H7 (cell line): ENCODE measurements around the gene SH3GL2. TPM values are rescaled to one million over a fixed set of nuclear protein-coding genes. Genes with fewer than 3 reads are reported as not detected.

Experiments
- DNase-seq: peaks from one replicate; pipeline ENCODE4 v3.0.0; 2012
- H3K27me3 ChIP-seq: 2 replicates; pipeline ENCODE4 v1.6.0; 2011; ENCODE audit warnings: mild to moderate bottlenecking, low read length; ENCODE audit not compliant: control insufficient read depth, insufficient read depth
- H3K36me3 ChIP-seq: replicated peaks from 2 replicates; pipeline ENCODE4 v1.5.1; 2011; ENCODE audit warnings: low read length; ENCODE audit not compliant: control insufficient read depth, insufficient read depth
- H3K4me3 ChIP-seq: 2 replicates; pipeline ENCODE4 v1.5.1; 2011; ENCODE audit warnings: low read depth, mild to moderate bottlenecking, control low read depth, low read length, moderate library complexity; ENCODE audit not compliant: insufficient read depth
- total RNA-seq: library from RNA; depleted of rRNA; stranded (reverse); fragments of >200 nt; shearing (Covaris generic); gene quantifications from 2 replicates; pipeline ENCODE4 v1.2.3, GENCODE V29; 2014; rRNA removed

Gene SH3GL2
- total RNA-seq = 0.67 and 0.80 TPM in 2 replicates

DNA sequence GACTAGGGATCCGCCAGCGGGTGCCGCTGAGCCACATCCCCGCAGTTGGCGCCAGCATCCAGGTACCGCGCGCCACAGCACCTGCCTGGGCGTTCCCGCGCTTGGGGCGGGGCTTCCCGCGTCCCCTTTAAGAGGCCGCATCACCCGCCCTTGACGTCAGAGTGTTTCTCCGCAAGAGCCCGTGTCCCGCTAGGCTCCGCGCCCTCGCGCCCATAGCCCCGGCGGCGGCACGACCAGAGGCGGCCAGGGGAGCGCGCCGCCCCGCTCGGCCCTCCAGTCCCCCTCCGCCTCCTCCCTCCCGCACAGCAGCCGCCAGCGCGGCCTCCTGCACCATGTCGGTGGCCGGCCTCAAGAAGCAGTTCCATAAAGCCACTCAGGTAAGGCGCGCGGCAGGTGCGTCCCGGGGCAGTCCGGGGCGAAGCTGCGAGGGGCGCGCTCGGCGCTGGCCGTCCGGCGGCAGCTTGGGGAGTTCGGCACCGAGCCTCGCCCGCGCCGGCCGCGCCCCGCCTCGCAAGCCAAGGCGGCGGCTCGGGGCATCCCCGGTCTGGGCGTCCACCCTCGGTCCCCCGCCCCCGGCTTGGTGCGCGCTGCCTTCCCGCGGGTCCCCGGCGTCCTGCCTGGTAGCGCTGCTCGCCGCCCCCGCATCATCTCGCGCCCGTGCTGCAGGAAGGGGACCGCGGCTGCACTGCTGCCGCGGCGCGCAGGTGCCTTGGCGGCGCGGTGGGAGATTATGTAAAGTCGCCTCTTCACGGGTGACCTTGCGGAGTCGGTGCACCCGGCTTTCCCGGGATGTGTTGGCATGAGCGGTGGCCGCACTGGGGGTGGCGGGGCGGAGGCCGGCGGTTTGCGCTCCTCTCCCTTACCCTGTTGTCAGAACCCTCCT lies at the start of gene SH3GL2:
TSS of gene SH3GL2 (plus strand) at position 156 of the 883 bp plus-strand sequence.
- DNase-seq = peak; percentile 91
- peak within 1 kb of the TSS; percentile 55 for H3K4me3 ChIP-seq
- H3K27me3 ChIP-seq = peaks cover 45% of the 10 kb centered on the region
- H3K36me3 ChIP-seq = no peaks in the 10 kb centered on the region

DNA sequence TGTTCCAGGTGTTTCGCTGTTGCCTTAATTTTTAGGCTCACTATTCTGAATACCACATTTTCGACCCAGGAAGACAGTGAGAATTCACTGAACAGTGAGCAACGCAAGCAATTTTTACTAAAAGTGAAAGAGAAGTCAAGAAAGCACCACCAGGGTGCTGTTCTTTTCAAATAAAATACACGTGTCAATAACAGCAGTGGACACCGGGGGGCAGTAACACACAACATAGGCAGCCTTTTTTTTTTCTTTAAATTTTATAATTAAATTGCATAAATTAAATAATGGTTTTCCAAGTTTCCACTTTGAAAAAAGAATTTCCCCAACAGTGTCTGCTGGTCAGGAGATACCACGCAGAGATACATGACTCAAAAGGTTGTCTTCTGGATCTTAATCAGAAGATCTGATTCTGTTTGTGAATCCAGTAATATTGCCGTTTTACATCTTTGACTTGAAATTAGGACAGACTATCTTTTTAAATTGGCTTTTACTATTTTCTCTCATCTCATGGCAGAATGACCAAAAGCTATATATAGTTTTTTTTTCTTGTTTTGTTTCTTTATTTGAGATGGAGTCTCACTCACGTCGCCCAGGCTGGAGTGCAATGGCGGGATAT lies 47.1 kb upstream of the SH3GL2 start:
- H3K27me3 ChIP-seq = no peaks in the 10 kb centered on the region
- no peaks in the 10 kb centered on the region for H3K36me3 ChIP-seq
- H3K4me3 ChIP-seq = no peak overlapping the region
- DNase-seq = peak; percentile 51

DNA sequence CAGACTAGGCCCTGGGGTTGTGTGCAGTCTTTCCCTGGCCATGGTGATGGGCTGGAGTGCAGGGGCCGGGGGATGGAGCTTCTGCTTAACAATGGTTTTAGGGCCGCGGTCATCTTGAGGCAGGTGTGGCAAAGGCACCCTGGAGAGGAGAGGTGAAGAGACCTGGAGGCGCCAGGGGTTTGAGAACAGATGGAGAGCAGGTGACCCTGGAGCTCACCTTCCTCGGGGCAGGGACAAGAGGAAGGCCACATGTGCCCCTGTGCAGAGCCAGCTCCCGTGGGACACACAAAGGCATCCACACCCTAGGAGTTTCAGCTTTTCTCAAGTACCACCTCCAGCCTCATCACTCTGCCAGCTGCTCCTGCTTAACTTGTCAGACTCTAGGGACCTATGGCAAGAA lies 46.4 kb upstream of the SH3GL2 start:
- Histone ChIP-seq H3K4me3 (no peak overlapping the region), H3K27me3 (no peaks in the 10 kb centered on the region), H3K36me3 (no peaks in the 10 kb centered on the region)
- DNase-seq = no peak

DNA sequence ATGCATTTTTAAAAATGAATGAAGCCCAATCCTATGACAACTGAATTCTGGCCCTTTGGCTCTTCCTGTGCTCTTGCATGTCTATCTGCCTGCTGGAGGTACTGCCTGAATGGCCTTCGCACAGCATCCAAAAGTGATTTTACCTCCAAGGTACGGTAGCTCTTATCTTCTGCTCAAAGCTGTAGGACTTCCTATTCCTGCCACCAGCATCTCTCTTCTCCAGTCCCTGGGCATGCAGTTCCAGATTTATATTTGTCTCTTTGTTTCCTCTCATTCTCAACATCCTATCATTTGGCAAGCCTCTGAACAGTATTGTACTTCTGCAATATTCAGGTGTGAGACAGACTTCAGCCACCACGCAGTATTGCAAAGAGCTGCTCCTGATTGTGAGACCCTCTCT lies 43.7 kb upstream of the SH3GL2 start:
- no peak for DNase-seq
- no peaks in the 10 kb centered on the region for H3K27me3 ChIP-seq
- H3K4me3 ChIP-seq = no peak overlapping the region
- H3K36me3 ChIP-seq = no peaks in the 10 kb centered on the region

DNA sequence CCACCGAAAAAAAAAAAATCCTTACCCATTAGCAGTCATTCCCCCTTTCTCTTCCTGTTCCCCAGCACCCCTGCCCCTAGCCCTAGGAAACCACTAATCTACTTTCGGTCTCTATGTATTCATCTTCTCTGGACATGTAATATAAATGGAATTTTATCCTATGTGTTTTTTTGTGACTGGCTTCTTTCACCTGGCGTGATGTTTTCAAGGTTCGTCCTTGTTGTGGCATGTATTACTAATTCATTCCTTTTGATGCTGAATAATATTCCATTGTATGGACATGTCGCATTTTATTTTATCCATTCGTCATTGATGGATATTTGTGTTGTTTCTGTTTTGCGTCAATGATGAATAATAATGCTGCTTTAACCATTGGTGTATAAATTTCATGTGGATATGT lies 42.8 kb upstream of the SH3GL2 start:
- DNase-seq = no peak
- Histone ChIP-seq H3K4me3 (no peak overlapping the region), H3K36me3 (no peaks in the 10 kb centered on the region), H3K27me3 (no peaks in the 10 kb centered on the region)

DNA sequence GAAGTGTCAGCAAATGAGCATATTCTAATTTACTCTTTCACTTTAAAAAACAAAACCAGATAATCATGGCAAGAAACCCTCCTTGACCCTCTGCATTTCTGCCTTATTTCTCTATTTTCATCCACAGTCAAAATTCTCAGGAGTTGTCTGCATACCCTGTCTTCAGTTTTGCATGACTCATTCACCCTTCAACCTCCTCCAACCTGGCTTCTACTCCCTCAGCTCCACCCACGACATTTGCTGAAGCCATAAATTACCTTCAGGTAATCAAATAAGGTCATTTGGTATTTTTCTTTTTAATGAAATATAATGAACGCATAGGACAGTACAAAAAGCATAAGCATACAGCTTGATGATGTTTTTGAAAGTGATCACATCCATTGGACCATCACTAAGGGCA lies 27.8 kb upstream of the SH3GL2 start:
- H3K27me3 ChIP-seq = no peaks in the 10 kb centered on the region
- DNase-seq = no peak
- H3K36me3 ChIP-seq = no peaks in the 10 kb centered on the region
- no peak overlapping the region for H3K4me3 ChIP-seq

DNA sequence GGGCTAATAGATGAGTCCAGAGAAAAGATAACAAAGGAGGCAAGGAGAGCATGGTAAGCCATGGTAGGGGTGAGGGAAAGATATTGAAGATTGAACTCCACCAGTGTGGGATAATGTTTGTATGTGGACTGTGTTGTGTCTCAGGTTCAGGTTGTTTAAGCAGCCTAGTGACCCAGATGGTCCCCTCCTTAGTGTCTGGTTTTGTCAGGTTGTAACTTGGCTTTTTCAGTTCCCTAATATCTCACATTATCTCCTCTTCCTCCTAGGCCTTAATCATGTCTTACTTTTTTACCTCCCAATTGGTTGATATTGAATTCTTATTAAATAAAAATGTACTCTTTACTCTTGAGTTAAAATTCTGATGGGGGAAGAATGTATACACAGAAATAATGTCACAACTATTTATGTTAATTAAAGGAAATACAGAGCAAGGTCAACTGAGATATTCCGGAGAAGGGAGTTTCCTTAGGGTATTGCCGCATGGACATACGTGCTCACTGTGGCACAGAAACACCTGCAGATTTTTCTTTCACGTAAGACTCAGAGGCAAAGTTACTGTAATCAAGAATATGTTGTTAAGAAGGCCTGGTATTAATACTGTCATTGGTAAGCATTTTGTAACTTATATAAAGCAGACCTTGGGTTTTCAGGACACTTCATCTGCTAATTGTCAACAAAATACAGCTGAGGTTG lies 23.4 kb upstream of the SH3GL2 start:
- H3K4me3 ChIP-seq = no peak overlapping the region
- DNase-seq = no peak

DNA sequence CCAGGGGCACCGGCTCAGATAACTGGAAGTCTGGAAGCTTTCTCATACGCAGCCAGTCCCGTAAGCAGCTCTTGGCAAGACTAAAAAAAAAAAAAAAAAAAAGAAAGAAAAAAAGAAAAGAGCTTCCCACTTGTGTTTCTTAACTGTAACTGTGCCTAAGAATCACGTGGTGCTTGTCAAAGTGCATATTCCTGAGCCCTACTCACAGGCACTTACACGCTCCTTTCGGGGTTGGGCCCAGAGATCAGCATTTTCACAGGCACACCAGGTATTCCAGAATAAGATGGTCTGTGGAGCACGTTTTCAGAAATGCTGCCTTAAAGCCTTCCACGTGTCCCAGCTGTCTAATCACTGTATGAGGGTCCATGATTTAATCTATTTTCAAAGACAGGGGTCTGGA lies 22.6 kb upstream of the SH3GL2 start:
- no peak overlapping the region for H3K4me3 ChIP-seq
- DNase-seq = no peak
- no peaks in the 10 kb centered on the region for H3K36me3 ChIP-seq
- no peaks in the 10 kb centered on the region for H3K27me3 ChIP-seq

More for the DNA sequence above, 23.4 kb upstream of the SH3GL2 start:
- H3K27me3 ChIP-seq = no peaks in the 10 kb centered on the region
- H3K36me3 ChIP-seq = no peaks in the 10 kb centered on the region

DNA sequence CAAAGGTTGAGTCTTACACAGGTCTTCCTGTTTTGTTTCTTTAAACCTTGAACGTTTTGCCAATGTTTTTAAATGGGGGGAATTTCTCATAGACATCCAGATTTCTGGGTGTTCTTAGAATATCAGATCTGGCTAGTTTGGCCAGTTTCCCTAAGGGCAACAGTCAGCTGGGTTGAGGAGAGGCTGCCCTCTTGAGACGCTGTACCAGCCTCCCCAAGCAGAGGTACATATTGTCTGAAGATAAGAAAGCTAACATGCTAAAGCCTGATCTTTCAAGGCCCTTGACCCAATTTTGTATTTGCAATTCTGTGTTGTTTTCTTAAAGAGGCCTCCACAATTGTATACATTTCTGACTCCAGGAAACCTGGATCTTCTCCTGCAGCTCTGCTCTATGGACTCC lies 21.9 kb upstream of the SH3GL2 start:
- Histone ChIP-seq H3K36me3 (no peaks in the 10 kb centered on the region), H3K4me3 (no peak overlapping the region)
- no peak for DNase-seq

DNA sequence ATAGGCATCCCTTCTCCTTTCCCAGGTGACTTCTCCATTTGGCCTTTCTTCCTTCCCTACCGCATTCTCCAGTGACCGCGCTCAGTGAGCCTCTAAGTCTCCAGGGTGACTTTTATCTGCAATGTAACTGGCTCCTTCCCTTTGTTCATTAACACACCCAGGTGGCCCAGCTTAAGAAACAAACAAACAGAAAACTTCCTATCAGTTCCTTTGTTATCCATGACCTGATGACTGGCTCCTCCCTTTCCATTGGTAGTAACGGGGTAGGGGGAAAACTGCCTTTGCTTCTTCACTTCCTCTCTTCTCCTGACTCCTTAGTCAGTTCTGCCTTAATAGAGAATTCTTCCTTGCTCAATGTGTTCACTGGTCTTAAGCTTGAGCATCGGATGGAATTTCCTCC lies 7.0 kb upstream of the SH3GL2 start:
- Histone ChIP-seq H3K27me3 (peaks cover under 1% of the 10 kb centered on the region; the same call in 1 of the 2 replicates), H3K4me3 (no peak overlapping the region), H3K36me3 (no peaks in the 10 kb centered on the region)
- peak; percentile 49 for DNase-seq

More for the DNA sequence above, 21.9 kb upstream of the SH3GL2 start:
- H3K27me3 ChIP-seq = no peaks in the 10 kb centered on the region

DNA sequence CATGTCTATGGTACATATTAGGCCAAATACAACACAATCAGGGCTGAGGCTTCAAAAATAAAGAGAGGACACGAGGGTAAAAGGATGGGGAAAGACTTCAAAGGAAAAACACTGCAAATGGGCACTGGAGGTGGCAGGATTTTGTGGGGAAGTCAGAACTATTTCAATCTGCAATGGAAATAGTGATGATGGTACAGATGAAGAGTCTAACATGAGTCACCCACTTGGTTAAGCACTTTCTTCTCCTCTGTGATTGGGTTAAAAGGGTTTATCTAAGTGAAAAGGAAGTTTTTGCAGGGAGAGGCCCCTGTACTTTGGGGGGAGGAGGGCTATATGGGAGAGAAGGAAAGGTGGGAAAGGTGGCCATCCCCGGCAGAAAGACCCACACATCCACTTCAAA lies 4.5 kb upstream of the SH3GL2 start:
- Histone ChIP-seq H3K27me3 (peaks cover 23% of the 10 kb centered on the region), H3K4me3 (no peak overlapping the region), H3K36me3 (no peaks in the 10 kb centered on the region)
- no peak for DNase-seq

DNA sequence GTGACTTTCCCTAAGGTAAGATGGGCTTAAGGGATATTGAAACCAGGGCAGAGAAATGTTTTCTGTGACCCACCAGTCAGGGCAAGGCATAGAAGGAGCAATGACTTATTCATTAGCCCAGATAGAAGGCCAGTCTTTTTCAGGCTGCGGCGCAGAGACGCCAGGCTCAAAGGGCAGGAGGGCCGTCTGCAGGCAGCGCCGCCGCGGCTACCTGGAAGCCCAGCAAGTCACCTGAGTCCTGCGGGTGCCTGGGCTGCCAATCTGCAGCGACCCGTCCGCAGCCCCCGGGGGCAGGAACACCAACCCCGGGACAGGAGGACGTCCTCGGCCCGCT lies 322 bp upstream of the SH3GL2 start:
- Histone ChIP-seq H3K36me3 (no peaks in the 10 kb centered on the region), H3K4me3 (peak overlapping the region; percentile 55), H3K27me3 (peaks cover 45% of the 10 kb centered on the region)
- no peak for DNase-seq

DNA sequence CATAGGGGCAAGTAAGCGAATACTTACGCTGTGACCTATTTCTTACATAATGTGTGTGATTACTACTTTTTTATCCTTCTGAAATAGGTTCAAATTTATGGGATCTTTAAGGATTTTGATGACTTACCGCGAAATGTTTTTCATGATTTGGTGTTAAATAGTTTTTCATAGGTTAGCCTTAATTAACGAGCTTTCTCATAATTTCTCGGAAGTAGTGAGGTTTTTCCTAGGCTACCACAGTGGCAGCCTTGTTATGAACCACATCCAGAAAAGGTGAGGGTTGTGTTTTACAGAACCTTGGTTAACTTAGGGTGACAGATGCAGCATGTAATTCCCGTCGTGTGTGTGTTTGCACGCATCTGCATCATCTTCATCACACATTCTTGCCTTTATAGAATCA lies 1.3 kb downstream of the SH3GL2 start:
- peaks cover 45% of the 10 kb centered on the region for H3K27me3 ChIP-seq
- no peak overlapping the region for H3K4me3 ChIP-seq
- H3K36me3 ChIP-seq = no peaks in the 10 kb centered on the region
- no peak for DNase-seq

DNA sequence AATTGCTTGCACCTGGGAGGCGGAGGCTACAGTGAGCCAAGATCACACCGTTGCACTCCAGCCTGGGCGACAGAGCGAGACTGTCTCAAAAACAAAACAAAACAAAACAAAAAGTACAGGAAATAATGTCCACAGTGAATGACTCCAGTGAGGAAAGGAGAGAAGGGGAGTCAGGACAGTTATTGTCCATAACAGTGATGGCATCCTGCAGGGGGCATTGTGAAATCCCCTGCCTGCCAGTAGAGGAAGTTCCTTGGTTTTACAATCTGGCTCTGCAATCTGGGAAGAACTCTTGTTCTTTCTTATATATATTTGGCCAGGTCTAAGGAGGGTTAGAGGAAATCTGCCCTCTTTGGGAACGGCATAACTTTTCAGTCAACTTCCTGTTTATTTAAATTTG lies 8.2 kb downstream of the SH3GL2 start:
- no peak for DNase-seq
- Histone ChIP-seq H3K27me3 (no peaks in the 10 kb centered on the region), H3K36me3 (no peaks in the 10 kb centered on the region), H3K4me3 (no peak overlapping the region)

DNA sequence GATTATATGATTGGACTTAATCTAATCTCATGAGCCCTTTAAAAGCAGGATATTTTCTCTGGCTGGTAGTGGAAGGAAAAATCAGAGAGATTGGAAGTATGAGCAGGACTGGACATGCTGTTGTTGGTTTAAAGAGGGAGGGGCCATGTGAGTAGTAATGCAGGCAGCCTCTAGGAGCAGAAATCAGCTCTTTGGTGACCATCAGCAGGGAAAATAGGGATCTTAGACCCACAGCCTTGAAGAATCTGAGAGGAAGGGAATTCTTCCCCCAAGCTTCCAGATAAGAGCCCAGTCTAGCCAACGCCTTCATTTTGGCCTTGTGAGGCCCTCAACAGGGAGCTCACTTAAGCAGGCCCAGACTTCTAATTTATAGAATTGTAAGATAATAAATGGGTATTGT lies 9.5 kb downstream of the SH3GL2 start:
- no peak for DNase-seq
- Histone ChIP-seq H3K27me3 (no peaks in the 10 kb centered on the region), H3K36me3 (no peaks in the 10 kb centered on the region), H3K4me3 (no peak overlapping the region)
